C4-2B (cell line): ENCODE results near the gene SLC4A2.

Source experiments
- CTCF ChIP-seq: fragments of 450-650 bp; conservative IDR thresholded peaks from 2 replicates; pipeline ENCODE4 v1.5.1; 2017; ENCODE audit warnings: mild to moderate bottlenecking
- ZFX ChIP-seq: fragments of 450-650 bp; IDR thresholded peaks from 2 replicates; pipeline ENCODE4 v1.6.1; 2017

GRCh38 chr7:151113344-151114150, 54.2 kb downstream of the SLC4A2 start:
- TF ChIP-seq CTCF (no peak), ZFX (no peak)
